Lower leg skin (tissue), 4 donors: ENCODE data around the gene SIRT4. TPM values are rescaled to one million over a fixed set of nuclear protein-coding genes. Genes with fewer than 3 reads are reported as not detected.
A peak's percentile ranks its signal among the peaks of the same experiment; 100 is the strongest.

Source experiments
- DNase-seq, 2 donors: peaks; one replicate each; pipeline ENCODE4 v3.0.0-alpha.2; 2019; ENCODE audit warnings: low spot score in 2 of 2
- H3K4me3 ChIP-seq: fragments of 200-600 bp; sonication (generic); 2 replicates; pipeline ENCODE4 v1.5.1; 2017; ENCODE audit warnings: mild to moderate bottlenecking, low read depth; ENCODE audit not compliant: poor library complexity, severe bottlenecking
- POLR2A ChIP-seq, 2 donors: fragments of 450-650 bp; IDR thresholded peaks; one replicate each; pipeline ENCODE4 v1.6.1; 2016 to 2017; ENCODE audit warnings: antibody characterized with exemption in 2 of 2, mild to moderate bottlenecking in 1 of 2, moderate library complexity in 1 of 2
- WGBS, 2 donors: methylation state at CpG; one replicate each; pipeline ENCODE4 v1.1.5; 2018; 5-methylcytosine and 5-hydroxymethylcytosine counted together
- intact Hi-C: fragments of 100-400 bp; cut with DNase I; formaldehyde crosslinking; loops from one replicate; pipeline ENCODE4 v1.15.0; 2023; ENCODE audit warnings: low total_unique reads
- total RNA-seq, 4 donors: library from RNA; depleted of rRNA; stranded (reverse); fragments of >200 nt; gene quantifications; one replicate each; pipeline ENCODE4 v1.1.0, GENCODE V29; 2016
- TF ChIP-seq, protein P1 (sequence below), 3 donors: fragments of 450-650 bp; IDR thresholded peaks; one replicate each; pipeline ENCODE4 v1.5.1; 2016; ENCODE audit warnings: antibody characterized with exemption in 3 of 3, mild to moderate bottlenecking in 3 of 3, moderate library complexity in 2 of 3

The SIRT4 gene
- total RNA-seq, 4 donors from 2014 or later, result 0.49 to 4.1 (median 2.8) TPM

DNA sequence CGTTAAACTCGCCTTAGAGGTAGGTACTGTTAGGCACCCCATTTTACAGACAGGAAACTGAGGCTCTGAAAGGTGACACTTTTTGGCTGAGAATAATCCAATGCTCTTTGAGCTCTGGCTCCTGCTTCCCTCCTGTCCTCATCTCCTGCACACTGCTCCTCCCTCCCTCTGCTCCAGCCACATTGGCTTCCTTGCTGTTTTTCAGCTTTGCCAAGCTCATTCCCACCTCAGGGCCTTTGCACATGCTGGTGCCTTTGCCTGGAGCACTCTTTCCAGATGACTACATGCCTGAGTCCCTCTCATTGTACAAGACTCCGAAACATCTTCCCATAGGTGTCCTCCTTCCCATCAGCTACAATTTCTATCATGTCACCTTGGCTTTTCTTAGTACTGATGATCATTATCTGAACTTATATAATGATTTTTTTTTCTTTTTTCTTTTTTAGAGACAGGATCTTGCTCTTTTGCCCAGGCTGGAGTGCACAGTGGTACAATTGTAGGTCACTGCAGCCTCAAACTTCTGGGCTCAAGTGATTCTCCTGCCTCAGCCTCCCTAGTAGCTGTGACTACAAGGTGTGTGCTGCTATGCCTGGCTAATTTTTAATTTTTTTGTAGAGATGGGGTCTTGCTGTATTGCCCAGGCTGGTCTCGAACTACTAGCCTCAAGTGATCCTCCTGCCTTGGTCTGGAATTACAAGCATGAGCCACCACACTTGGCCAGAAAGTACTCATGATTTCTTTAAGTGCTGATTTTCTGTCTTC lies 51.6 kb downstream of the SIRT4 start:
- no peak for DNase-seq
- intact Hi-C loops, result no loop called here
- H3K4me3 ChIP-seq, result no peak overlapping the region
- 91% methylated on average over 4 of the region's 4 CpGs for WGBS, 2 donors
- no peak for TF ChIP-seq POLR2A (IDR thresholded peaks at IDR 0.05)
- TF ChIP-seq, protein P1, sequence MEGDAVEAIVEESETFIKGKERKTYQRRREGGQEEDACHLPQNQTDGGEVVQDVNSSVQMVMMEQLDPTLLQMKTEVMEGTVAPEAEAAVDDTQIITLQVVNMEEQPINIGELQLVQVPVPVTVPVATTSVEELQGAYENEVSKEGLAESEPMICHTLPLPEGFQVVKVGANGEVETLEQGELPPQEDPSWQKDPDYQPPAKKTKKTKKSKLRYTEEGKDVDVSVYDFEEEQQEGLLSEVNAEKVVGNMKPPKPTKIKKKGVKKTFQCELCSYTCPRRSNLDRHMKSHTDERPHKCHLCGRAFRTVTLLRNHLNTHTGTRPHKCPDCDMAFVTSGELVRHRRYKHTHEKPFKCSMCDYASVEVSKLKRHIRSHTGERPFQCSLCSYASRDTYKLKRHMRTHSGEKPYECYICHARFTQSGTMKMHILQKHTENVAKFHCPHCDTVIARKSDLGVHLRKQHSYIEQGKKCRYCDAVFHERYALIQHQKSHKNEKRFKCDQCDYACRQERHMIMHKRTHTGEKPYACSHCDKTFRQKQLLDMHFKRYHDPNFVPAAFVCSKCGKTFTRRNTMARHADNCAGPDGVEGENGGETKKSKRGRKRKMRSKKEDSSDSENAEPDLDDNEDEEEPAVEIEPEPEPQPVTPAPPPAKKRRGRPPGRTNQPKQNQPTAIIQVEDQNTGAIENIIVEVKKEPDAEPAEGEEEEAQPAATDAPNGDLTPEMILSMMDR (IDR thresholded peaks at IDR 0.05), result no peak

- peak; percentile 38 to 93 for DNase-seq
- TF ChIP-seq, protein P1 (IDR thresholded peaks at IDR 0.05), result peak in 1 of 3 donors; percentile 73
- TF ChIP-seq POLR2A (IDR thresholded peaks at IDR 0.05), result no peak
- 43 to 45% methylated on average over 13 of the region's 13 CpGs for WGBS, 2 donors
Measured at GRCh38 chr12:120356567-120357030, 54.5 kb downstream of the SIRT4 start.

GRCh38 chr12:120357104-120357503 lies 55.0 kb downstream of the SIRT4 start:
- TF ChIP-seq, protein P1 (IDR thresholded peaks at IDR 0.05), result no peak
- TF ChIP-seq POLR2A (IDR thresholded peaks at IDR 0.05), result no peak
- intact Hi-C loops, result loop anchor here (2.0 kb wide), 1 partner anchor 72 kb away; no protein-coding TSS in a partner anchor
- H3K4me3 ChIP-seq, result no peak overlapping the region
- no peak for DNase-seq
- WGBS, 2 donors, result 82 to 83% methylated on average over 5 of the region's 5 CpGs

More at GRCh38 chr12:120356567-120357030, 54.5 kb downstream of the SIRT4 start:
- H3K4me3 ChIP-seq, result no peak overlapping the region
- intact Hi-C loops, result loop anchor here (2.0 kb wide), 1 partner anchor 72 kb away; no protein-coding TSS in a partner anchor

- intact Hi-C loops, result no loop called here
- WGBS, 2 donors, result 58 to 61% methylated on average over 19 of the region's 19 CpGs
- no peak for DNase-seq
- no peak for TF ChIP-seq POLR2A (IDR thresholded peaks at IDR 0.05)
- TF ChIP-seq, protein P1 (IDR thresholded peaks at IDR 0.05), result no peak
- H3K4me3 ChIP-seq, result no peak overlapping the region
Measured at GRCh38 chr12:120358412-120359100, 56.4 kb downstream of the SIRT4 start.

DNA sequence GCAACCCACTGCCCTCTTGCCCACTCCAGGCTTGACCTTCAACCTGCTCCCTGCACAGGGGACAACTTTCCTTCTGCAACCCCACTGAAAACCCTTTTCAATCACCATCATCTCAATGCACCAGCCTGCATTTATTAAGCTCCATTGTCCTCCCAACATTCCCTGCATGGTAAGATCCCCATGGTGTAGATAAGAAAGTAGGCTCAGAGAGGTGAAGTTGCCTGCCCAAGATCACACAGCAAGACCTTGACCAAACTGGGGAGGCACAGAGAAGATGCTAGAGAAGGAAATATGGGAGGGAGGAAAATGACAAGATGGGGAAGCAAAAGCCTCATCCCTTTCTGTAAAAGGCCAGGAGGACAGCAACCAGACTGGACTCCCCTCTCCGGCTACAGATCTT lies 57.0 kb downstream of the SIRT4 start:
- intact Hi-C loops, result no loop called here
- TF ChIP-seq POLR2A (IDR thresholded peaks at IDR 0.05), result no peak
- no peak for DNase-seq
- WGBS, 2 donors, result 81 to 100% methylated on average over 1 of the region's 1 CpG
- no peak overlapping the region for H3K4me3 ChIP-seq
